Trophoblast cell (in vitro differentiated cells and primary cell): ENCODE data around the gene NCR3LG1.
A peak's percentile ranks its signal among the peaks of the same experiment; 100 is the strongest.

Experiments used
- DNase-seq, 2 donors: peaks; one replicate each; pipeline ENCODE4 v3.0.0-alpha.2; 2016
- H2AFZ ChIP-seq: 2 replicates; pipeline ENCODE4 v1.6.1; 2013; ENCODE audit warnings: low read length, moderate library complexity, mild to moderate bottlenecking; ENCODE audit not compliant: insufficient read depth, poor library complexity
- H2AK5ac ChIP-seq: 2 replicates; pipeline ENCODE4 v1.6.1; 2013; ENCODE audit warnings: mild to moderate bottlenecking, low read length
- H2BK120ac ChIP-seq: 2 replicates; pipeline ENCODE4 v1.6.1; 2013; ENCODE audit warnings: low read length, mild to moderate bottlenecking, moderate library complexity; ENCODE audit not compliant: insufficient read depth, poor library complexity
- H2BK12ac ChIP-seq: 2 replicates; pipeline ENCODE4 v1.6.1; 2013; ENCODE audit warnings: mild to moderate bottlenecking, low read length, moderate library complexity
- H2BK5ac ChIP-seq: 2 replicates; pipeline ENCODE4 v1.6.1; 2013; ENCODE audit warnings: low read length, low read depth, moderate library complexity, mild to moderate bottlenecking; ENCODE audit not compliant: poor library complexity
- H3K14ac ChIP-seq: 2 replicates; pipeline ENCODE4 v1.6.1; 2013; ENCODE audit warnings: mild to moderate bottlenecking, low read length
- H3K18ac ChIP-seq: 2 replicates; pipeline ENCODE4 v1.6.1; 2013; ENCODE audit warnings: mild to moderate bottlenecking, low read length
- H3K23ac ChIP-seq: 2 replicates; pipeline ENCODE4 v1.6.1; 2013; ENCODE audit warnings: low read length
- H3K27ac ChIP-seq: 2 replicates; pipeline ENCODE4 v1.5.1; 2013; ENCODE audit warnings: low read depth, mild to moderate bottlenecking, inconsistent platforms, low read length, moderate library complexity
- H3K27me3 ChIP-seq: 2 replicates; pipeline ENCODE4 v1.6.1; 2013; ENCODE audit warnings: inconsistent platforms, mild to moderate bottlenecking, low read length, moderate library complexity; ENCODE audit not compliant: insufficient read depth
- H3K36me3 ChIP-seq, 2 experiments: 1 replicate in 1 of 2; 2 replicates in 1 of 2; pipeline ENCODE4 v1.6.1; 2013; ENCODE audit warnings: low read length in 2 of 2, mild to moderate bottlenecking in 2 of 2, moderate library complexity in 1 of 2; ENCODE audit not compliant: insufficient read depth in 2 of 2, control insufficient read depth in 1 of 2
- H3K4ac ChIP-seq: 2 replicates; pipeline ENCODE4 v1.6.1; 2013; ENCODE audit warnings: low read depth, mild to moderate bottlenecking, low read length, moderate library complexity
- H3K4me1 ChIP-seq, 2 experiments: 1 replicate in 1 of 2; 2 replicates in 1 of 2; pipeline ENCODE4 v1.6.1; 2013; ENCODE audit warnings: low read length in 2 of 2, mild to moderate bottlenecking in 2 of 2, moderate library complexity in 1 of 2; ENCODE audit not compliant: insufficient read depth in 2 of 2, control insufficient read depth in 1 of 2
- H3K4me2 ChIP-seq: 2 replicates; pipeline ENCODE4 v1.6.1; 2013; ENCODE audit warnings: inconsistent platforms, mild to moderate bottlenecking, low read length, moderate library complexity
- H3K4me3 ChIP-seq: 2 replicates; pipeline ENCODE4 v1.5.1; 2013; ENCODE audit warnings: mild to moderate bottlenecking, low read depth, low read length, inconsistent platforms
- H3K79me1 ChIP-seq: one replicate; pipeline ENCODE4 v1.6.1; 2013; ENCODE audit warnings: low read length
- H3K79me2 ChIP-seq: 2 replicates; pipeline ENCODE4 v1.6.1; 2013; ENCODE audit warnings: low read length, mild to moderate bottlenecking; ENCODE audit not compliant: control insufficient read depth, insufficient read depth, poor library complexity
- H3K9ac ChIP-seq: 2 replicates; pipeline ENCODE4 v1.6.1; 2013; ENCODE audit warnings: mild to moderate bottlenecking, low read length
- H3K9me3 ChIP-seq: 2 replicates; pipeline ENCODE4 v1.6.1; 2013; ENCODE audit warnings: low read depth, mild to moderate bottlenecking, control low read depth, inconsistent platforms, low read length; ENCODE audit not compliant: insufficient read depth
- H4K12ac ChIP-seq: 2 replicates; pipeline ENCODE4 v1.6.1; 2013; ENCODE audit warnings: low read depth, mild to moderate bottlenecking, low read length, moderate library complexity
- H4K8ac ChIP-seq: 2 replicates; pipeline ENCODE4 v1.6.1; 2013; ENCODE audit warnings: low read depth, mild to moderate bottlenecking, low read length, moderate library complexity
- H4K91ac ChIP-seq: one replicate; pipeline ENCODE4 v1.6.1; 2013; ENCODE audit warnings: low read depth, mild to moderate bottlenecking, low read length, moderate library complexity
- WGBS: extraction: QIAGEN DNeasy Blood & Tissue Kit; methylation state at CpG from one replicate; pipeline ENCODE4 v1.1.7; 2013; ENCODE audit warnings: missing lambda C conversion rate; ENCODE audit not compliant: insufficient read length, insufficient coverage; ENCODE audit errors: extremely low coverage; 5-methylcytosine and 5-hydroxymethylcytosine counted together

Gene NCR3LG1

GRCh38 chr11:17375547-17375946 lies 23.9 kb downstream of the NCR3LG1 start:
- H3K23ac ChIP-seq = no peak overlapping the region
- H3K9ac ChIP-seq = no peak overlapping the region
- H3K4me3 ChIP-seq = no peak overlapping the region
- H3K4ac ChIP-seq = no peak overlapping the region
- H4K12ac ChIP-seq = no peak overlapping the region
- no peaks in the 10 kb centered on the region for H3K79me1 ChIP-seq
- no peak overlapping the region for H2AFZ ChIP-seq
- H2BK12ac ChIP-seq = no peak overlapping the region
- H3K27ac ChIP-seq = no peak overlapping the region
- no peak overlapping the region for H2BK5ac ChIP-seq
- H3K9me3 ChIP-seq = peaks cover 18% of the 10 kb centered on the region
- no peak overlapping the region for H3K14ac ChIP-seq
- H4K8ac ChIP-seq = no peak overlapping the region
- no CpG with 5 or more reads among the region's 5 CpGs for WGBS
- DNase-seq = no peak
- H4K91ac ChIP-seq = no peak overlapping the region
- no peaks in the 10 kb centered on the region for H3K79me2 ChIP-seq
- no peaks in the 10 kb centered on the region for H3K27me3 ChIP-seq
- H3K18ac ChIP-seq = no peak overlapping the region
- no peaks in the 10 kb centered on the region for H3K4me1 ChIP-seq
- H3K36me3 ChIP-seq = no peaks in the 10 kb centered on the region
- H2AK5ac ChIP-seq = no peak overlapping the region
- no peak overlapping the region for H2BK120ac ChIP-seq
- no peak overlapping the region for H3K4me2 ChIP-seq

- H3K9me3 ChIP-seq = peaks cover 17% of the 10 kb centered on the region
- H2BK120ac ChIP-seq = no peak overlapping the region
- H2AK5ac ChIP-seq = no peak overlapping the region
- DNase-seq = peak in 1 of 2 donors; percentile 51
- H2BK5ac ChIP-seq = no peak overlapping the region
- no peaks in the 10 kb centered on the region for H3K4me1 ChIP-seq
- H3K14ac ChIP-seq = no peak overlapping the region
- H2BK12ac ChIP-seq = no peak overlapping the region
- no peak overlapping the region for H2AFZ ChIP-seq
- no peak overlapping the region for H4K12ac ChIP-seq
- H3K4me3 ChIP-seq = no peak overlapping the region
- no peak overlapping the region for H4K8ac ChIP-seq
- no peak overlapping the region for H4K91ac ChIP-seq
- H3K23ac ChIP-seq = no peak overlapping the region
- H3K4me2 ChIP-seq = no peak overlapping the region
- no CpG with 5 or more reads among the region's 3 CpGs for WGBS
- H3K79me1 ChIP-seq = no peaks in the 10 kb centered on the region
- H3K4ac ChIP-seq = no peak overlapping the region
- no peak overlapping the region for H3K27ac ChIP-seq
- H3K18ac ChIP-seq = no peak overlapping the region
- no peaks in the 10 kb centered on the region for H3K79me2 ChIP-seq
- H3K9ac ChIP-seq = no peak overlapping the region
- H3K27me3 ChIP-seq = no peaks in the 10 kb centered on the region
- H3K36me3 ChIP-seq = no peaks in the 10 kb centered on the region
These were observed 24.9 kb downstream of the NCR3LG1 start for GRCh38 chr11:17376493-17376892.

GRCh38 chr11:17378655-17379054 lies 27.1 kb downstream of the NCR3LG1 start:
- DNase-seq = no peak
- no peak overlapping the region for H2BK120ac ChIP-seq
- peaks cover 3% of the 10 kb centered on the region for H3K9me3 ChIP-seq
- H2AK5ac ChIP-seq = no peak overlapping the region
- H2BK12ac ChIP-seq = no peak overlapping the region
- H3K4ac ChIP-seq = no peak overlapping the region
- no peaks in the 10 kb centered on the region for H3K27me3 ChIP-seq
- H3K79me1 ChIP-seq = no peaks in the 10 kb centered on the region
- no peaks in the 10 kb centered on the region for H3K4me1 ChIP-seq
- H4K8ac ChIP-seq = no peak overlapping the region
- H3K18ac ChIP-seq = no peak overlapping the region
- H3K14ac ChIP-seq = no peak overlapping the region
- H4K12ac ChIP-seq = no peak overlapping the region
- no peak overlapping the region for H2AFZ ChIP-seq
- no peaks in the 10 kb centered on the region for H3K79me2 ChIP-seq
- H3K4me2 ChIP-seq = no peak overlapping the region
- H3K23ac ChIP-seq = no peak overlapping the region
- H3K4me3 ChIP-seq = no peak overlapping the region
- no CpG with 5 or more reads among the region's 2 CpGs for WGBS
- no peak overlapping the region for H3K9ac ChIP-seq
- no peaks in the 10 kb centered on the region for H3K36me3 ChIP-seq
- H3K27ac ChIP-seq = no peak overlapping the region
- no peak overlapping the region for H4K91ac ChIP-seq
- no peak overlapping the region for H2BK5ac ChIP-seq

- Histone ChIP-seq H3K4ac (no peak overlapping the region), H3K79me2 (no peaks in the 10 kb centered on the region), H3K4me1 (no peaks in the 10 kb centered on the region), H3K36me3 (no peaks in the 10 kb centered on the region), H3K27ac (no peak overlapping the region), H2BK120ac (no peak overlapping the region), H2AFZ (no peak overlapping the region), H2BK5ac (no peak overlapping the region), H4K91ac (no peak overlapping the region), H3K9me3 (peaks cover 2% of the 10 kb centered on the region), H4K8ac (no peak overlapping the region), H3K14ac (no peak overlapping the region), H3K4me2 (no peak overlapping the region), H3K18ac (no peak overlapping the region), H2BK12ac (no peak overlapping the region), H3K79me1 (no peaks in the 10 kb centered on the region), H3K4me3 (no peak overlapping the region), H3K9ac (no peak overlapping the region), H4K12ac (no peak overlapping the region), H3K27me3 (no peaks in the 10 kb centered on the region), H2AK5ac (no peak overlapping the region), H3K23ac (no peak overlapping the region)
- no peak for DNase-seq
- no CpG with 5 or more reads among the region's 7 CpGs for WGBS
These were observed 28.0 kb downstream of the NCR3LG1 start for GRCh38 chr11:17379383-17380180.
